C1 segment of cervical spinal cord (tissue), 14 donors: Measurements from ENCODE around the gene SLC38A8.

Experiments used
- DNase-seq, 14 donors: peaks; one replicate each; lab custom pipeline; 2025; lab: John Stamatoyannopoulos, UW

SLC38A8 gene

DNA sequence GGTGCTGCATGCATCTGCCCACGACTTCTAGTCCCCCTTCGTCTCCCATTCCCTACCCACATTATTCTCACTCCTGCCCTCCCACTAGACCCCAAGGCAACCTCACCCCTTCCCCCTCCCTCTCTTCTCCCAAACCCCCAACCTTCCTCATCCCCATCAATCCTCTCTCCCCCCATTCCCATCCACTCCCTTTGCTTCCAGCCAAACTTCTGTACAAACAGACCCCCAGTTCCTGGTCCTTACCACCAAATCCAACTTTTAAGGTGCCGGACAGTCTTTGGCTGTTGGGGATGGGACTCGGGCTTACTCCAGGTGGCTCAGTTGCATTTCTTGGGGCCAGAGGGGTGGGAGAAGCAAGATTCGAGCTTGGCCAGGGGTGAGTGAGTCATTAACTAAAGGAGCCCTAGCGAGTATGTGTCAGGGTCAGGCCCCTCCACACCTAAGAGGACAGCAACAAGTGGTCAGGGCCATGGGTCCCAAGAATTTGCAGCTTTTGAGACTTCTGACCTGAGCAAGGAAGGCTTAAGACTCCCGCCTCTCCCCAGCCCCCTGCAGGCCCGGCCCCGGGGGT, at the start of gene SLC38A8:
TSS of gene SLC38A8 (minus strand) at position 488 of the 571 bp plus-strand sequence. CDS start 638 bp downstream, outside the sequence.
- DNase-seq = no peak

DNA sequence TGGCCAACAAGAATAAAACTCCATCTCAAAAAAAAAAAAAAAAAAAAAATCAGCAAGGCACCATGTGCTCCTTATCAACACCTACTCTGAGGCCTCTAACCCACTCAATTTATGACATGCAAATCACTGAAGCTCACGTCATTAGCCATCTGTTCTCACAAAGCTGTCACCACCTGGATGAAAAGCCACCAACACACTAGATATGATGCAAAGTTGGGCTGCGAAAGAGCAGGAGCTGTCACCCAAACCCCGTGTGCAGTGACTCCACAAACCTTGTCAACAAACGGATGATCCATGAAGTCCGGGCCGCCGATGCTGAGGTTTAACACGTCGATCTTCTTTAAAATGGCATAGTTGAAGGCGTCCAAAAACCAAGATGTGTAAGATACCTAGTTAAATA, 48.9 kb upstream of the SLC38A8 start:
- peak in 1 of 14 donors; percentile 79 for DNase-seq

DNA sequence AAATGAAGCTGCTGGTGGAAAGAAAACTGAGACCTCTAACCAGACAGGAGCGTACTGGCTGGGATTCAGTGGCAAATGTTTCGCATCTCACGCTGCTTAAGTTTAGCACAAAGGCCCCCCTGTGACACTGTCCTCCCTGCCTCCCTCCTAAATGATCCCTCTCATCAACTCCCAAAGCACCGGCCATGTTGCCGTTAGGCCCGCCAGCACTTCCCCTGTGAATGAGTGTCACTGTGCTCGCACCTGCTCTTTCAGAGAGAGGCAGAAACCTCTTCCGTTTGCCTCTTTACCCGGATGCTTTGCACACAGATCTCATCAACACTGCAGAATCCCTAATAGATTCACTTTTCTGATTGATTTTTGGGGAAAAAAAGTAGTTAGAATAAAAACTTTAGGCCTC, 47.6 kb upstream of the SLC38A8 start:
- peak in 3 of 14 donors; percentile 5 to 21 (median 8) for DNase-seq

DNA sequence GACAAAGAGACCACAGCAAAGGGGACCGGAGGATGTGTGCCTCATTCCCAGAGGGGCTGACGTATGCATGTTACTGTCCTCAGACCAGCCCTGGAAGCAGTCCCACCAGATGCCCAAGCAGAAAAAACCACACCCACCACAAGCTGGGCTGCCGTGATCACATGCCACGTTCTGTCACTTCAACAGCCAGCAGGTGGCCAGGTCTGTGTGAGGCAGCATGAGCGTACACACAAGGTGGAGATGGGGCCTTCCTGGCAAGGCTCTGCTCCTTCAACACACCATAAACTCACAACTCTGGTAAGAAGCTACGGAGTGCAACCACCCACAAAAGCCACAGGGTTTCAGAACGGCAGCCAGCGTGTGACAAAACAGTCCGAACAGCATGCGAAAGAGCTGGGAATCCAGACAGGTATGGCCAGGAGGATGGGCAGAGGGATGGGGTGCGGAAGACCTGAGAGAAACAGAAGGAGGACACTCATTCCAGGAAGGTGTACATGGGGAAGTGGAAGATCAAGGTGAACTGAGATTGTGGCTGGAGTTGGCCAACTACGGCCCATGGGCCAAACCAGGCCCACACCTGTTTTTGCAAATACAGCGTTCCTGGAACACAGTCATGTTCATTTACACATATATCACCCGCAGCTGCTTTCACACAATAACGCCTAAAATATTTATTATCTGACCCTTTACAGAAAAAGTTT, 46.2 kb upstream of the SLC38A8 start:
- DNase-seq = peak in 1 of 14 donors; percentile 41

DNA sequence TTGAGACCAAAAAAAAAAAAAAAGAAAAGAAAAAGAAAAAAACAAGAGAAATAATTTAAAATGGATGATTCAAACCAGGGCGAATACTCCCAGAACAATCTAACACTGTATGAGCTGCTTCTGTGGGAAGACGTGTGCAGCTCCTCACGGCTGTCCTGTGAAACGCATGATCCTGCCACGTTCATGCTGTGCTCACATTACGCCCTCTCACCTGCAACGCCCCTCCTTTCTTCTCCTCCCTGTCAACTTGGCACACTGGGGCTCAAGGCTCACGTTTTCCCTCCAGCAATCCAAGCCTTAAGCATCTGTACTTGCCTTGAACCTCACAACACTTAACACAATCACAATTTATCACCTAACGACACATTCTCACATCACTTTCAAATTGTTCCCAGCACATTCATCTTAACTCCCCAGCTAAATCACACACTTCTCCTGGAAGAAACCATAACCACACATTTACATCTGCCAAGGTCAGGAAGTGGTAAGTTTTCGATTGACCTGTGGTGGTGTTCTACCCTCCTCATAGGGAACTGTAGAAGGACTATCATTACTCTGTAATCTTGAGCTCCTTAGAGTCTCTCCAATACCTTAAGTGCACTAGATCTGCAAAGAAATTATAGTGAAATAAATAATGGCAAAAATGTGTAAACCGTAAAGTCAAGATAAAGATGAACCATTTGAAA, 45.0 kb upstream of the SLC38A8 start:
- peak in 1 of 14 donors; percentile 15 for DNase-seq

DNA sequence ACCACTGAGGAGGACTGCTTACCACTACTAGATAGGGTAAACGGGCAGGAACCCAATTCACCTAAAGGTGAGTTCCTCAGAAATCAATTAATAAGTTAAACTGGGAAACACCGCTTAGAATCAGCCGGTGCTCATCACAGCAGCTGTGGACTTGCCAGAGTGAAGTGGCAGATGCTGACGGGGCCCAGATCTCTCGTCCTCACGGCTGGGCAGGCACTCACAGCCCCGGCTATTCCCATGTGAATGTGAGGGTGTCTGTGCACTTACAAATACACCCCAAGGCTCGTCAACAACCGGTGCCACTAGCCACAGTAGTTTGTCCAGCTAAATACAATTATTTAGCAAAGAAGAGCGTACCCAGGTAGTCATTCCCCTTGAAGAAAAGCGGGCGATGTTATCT, 44.4 kb upstream of the SLC38A8 start:
- DNase-seq = no peak

DNA sequence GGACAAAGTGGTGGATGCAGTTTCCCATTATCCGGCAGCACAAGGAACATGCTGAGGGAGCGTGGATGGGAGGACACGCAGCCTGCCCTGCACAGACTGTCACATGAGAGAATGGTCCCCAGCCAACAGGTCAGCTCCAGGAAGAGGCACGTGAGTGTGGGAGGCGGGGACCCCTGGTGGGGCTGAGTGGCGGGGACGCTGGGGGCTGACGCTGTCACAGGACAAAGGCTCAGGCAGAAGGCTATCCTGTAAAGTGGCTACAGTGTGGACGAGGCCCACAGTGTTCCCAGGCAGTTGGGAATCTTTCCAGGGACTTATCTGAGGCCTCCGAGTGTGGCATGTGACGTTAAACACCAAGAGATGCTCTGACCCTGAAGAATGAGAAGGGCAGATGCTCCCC, 43.7 kb upstream of the SLC38A8 start:
- DNase-seq = no peak

DNA sequence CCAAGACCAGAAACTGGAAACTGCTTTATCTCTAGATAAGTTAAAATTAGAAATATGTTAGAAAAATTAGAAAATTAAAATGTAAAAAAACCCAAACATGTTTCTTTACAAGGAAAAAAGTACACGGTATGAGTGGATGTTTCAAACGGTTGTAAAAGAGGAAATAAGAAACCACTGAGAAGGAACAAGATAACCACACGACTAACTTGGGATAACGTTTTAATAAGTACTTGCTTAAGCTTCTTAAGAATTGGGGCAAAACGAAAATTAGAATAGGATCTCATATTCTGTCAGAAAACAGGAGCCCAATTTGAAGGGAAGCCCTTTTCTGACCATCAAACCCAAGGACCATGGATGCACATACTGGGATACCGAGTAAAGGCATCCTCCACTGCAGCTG, 43.2 kb upstream of the SLC38A8 start:
- DNase-seq = no peak

DNA sequence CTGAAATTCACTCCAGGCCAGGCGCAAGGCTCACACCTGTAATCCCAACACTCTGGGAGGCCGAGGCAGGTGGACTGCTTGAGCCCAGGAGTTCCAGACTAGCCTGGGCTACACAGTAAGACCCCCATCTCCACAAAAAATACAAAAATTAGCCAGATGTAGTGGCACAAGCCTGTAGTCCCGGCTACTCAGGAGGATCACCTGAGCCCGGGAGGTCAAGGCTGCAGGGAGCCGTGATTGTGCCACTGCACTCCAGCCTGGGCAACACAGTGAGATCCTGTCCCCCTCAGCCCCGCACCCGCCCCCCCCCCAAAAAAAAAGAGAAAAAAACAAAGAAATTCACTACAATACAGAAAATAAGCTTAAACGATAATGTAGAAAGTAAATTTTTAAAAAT, 42.7 kb upstream of the SLC38A8 start:
- DNase-seq = no peak

DNA sequence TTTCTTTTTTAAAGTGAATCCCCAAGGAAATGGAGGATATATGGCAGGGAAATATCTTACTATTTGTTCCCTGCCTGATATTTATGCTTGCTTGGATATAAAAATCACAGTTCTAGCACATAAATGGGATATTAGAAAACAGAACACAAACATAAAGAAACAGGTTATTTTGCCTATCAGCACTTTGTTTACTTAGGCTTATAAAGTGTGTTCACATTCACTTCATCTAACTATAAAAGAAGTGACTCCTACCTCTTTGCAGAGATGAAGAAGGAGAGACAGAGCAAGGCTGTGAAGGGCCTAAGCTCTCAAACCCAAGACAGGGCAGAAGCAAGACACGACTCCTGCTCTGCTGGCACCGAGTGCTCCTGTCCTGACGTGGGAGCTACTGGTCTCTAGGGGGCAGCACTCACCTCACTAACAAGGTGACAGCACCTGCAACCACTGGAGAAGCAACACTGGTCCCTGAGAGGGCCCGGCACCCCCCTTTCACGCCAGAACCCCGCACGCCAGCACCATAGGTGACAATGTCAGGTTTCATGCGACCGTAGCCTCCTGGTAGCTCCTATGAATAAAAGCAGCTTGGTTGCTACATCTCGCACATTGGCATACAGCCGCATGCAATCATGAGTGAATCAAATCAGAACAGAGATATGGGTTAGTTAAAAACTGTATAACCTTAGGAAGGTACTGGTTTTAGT, 42.1 kb upstream of the SLC38A8 start:
- DNase-seq = peak in 4 of 14 donors; percentile 5 to 20 (median 8)

DNA sequence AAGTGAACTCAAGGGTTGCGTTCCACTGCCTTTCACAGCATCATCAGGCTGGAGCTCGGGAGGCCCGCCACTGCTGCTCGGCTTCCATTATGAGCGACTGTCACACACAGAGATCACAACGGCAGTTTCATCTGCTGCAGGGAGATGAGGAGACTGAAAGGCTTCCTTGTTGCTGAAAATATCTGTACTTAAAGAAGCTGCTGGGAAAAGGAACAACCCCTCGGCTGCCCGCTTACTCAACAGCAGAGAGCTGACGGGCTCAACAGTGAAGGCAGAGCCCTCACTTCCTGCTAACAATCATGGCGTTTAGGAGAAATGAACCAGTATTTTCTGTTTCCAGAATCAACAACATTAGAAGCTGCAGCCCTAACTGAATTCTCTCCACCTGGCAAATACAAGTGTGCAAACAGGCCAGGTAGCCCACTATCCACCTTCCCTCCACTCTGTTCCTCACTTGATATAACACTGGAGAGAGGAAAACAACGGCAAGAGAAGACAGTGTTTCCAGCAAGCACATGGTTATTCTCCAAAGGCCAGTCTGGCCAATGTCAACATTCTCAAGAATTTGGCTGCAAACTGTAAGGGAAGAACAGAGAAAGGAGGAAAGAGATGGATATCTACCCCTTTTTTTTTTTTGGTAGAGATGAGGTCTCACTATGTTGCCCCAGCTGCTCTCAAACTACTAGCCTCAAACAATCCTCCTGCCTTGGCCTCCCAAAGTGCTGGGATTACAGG, 40.4 kb upstream of the SLC38A8 start:
- DNase-seq = peak in 3 of 14 donors; percentile 21 to 26 (median 26)

DNA sequence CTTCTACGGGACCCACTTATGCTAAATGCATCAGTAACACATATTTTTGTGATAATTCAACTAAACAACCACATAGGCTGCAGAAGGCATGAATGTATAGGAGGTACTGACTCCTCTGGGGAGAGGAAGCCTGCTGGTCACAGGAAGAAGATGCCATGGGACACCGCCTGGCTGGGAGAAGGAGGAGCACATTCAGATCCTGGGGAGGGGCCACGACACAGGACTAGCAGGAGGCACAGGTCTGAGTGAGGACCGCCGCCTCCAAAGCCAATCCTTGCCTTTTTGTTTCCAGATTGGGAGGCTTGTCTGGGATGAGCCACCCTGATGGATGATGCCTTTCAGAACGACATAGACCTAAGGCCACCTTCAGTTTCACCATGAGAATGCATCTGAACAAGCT, 39.5 kb upstream of the SLC38A8 start:
- DNase-seq = no peak

DNA sequence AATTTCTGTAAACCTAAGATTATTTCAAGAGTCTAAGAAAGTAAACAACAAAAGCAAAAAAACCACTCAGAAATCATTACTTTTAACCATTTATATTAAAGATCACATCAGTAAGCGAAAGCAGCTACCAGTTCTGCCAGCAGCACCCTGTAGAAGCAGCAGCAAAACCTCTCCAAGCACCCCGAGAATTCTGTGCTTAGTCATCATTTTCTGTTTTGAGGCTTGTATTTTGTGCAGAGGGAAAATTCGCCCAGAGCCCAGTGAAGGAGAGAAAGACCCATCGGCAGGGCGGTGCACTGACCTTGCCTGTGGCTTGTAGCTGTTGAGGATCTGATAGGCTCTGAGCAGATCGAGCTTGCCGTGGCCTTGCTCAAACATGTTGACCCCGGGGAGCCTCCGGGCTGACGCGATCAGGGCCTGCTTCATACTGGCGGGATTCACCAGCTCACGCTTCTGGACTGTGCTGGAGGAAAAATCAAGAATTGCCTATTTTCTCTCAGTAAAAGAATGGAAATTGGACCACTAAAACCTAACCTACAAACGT, 38.9 kb upstream of the SLC38A8 start:
- no peak for DNase-seq

DNA sequence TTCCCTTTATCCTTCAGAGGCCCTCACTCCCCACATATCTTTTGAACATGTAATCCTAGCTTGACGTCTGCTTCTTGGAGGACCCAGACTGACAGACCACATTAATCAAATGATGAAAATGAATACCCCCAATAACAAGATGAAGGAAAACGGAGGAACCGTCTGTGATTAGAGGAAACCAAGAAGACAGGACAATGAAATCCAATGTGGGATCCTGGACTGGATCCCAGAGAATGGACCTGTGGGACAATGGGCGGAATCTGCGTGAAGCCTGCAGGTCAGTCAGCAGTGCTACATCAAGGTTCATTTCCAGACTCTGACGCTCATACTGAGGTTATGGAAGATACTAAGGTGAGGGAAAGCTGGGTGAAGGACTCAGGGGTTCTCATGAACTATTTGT, 38.2 kb upstream of the SLC38A8 start:
- no peak for DNase-seq

DNA sequence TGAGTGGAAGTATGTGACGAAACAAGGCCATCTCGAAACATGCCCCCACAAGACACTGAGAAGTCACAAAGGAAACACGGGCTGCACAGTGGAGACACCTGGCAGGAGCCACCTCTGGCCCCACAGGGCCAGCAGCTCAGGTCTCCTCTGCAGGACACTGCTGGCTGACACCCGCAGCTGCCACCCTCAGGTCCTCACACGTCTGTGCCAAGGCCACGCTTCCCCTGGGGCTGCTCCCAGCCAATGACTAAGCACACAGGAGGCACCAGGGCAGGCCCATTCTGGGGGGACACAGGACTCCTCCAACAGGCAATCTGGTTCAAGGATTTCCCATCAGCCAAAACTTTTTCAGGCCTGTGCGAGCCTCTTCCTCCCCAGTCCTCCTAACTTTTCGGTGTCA, 37.8 kb upstream of the SLC38A8 start:
- no peak for DNase-seq

DNA sequence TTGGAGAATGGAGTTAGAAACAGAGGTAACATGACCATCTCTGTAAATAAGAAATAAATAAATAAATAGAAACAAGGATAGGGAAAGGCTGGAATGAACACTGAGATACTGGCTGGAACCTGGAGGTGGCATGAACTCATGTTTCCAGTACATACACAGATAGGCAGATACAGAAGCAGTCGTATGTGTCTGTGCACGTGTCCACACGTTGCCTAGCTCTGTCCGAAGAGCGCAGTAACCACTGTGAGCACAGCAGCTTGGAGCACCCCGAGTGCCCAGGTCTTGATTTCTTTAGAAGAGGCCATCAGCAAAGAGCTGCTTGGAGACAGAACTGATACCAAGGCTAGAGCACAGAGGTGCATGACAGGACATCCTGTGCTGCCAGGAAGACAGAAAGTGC, 37.1 kb upstream of the SLC38A8 start:
- no peak for DNase-seq

DNA sequence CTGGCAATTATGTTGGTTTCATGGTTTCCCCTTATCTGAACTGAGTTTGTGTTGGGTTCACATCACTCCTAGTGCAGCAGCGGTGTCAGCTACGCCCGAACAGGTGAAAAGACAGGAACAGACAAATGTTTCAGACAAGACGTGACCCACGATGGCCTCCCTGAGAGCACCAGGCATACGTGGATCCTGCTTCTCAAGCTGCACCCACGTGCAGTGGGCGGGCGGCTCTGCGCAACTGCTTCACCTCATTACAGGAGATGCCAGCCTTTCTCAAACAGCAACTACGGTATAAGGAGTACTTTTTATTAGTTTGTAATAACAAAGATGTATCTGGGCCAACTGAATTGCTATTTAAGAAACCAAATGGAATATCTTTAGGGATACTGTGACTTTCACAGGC, 32.8 kb upstream of the SLC38A8 start:
- no peak for DNase-seq

DNA sequence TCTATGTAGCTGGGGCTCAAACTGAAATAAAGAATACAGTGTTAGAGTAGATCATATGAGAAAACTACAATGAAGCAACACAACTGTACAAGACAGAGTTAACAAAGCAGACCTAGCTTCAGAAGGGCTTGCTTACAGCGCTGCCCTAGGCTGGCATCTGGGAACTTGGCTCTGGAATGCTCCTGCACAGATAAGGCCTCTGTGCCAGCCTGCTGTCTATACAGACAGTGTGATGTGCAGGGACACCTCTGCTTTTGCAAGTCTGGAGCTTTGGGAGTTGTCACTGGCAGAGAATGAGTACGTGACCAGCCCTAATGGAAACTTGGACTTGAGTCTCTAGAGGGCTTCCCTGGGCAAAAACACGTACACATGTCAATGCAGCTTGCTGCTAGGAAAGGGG, 32.1 kb upstream of the SLC38A8 start:
- no peak for DNase-seq

DNA sequence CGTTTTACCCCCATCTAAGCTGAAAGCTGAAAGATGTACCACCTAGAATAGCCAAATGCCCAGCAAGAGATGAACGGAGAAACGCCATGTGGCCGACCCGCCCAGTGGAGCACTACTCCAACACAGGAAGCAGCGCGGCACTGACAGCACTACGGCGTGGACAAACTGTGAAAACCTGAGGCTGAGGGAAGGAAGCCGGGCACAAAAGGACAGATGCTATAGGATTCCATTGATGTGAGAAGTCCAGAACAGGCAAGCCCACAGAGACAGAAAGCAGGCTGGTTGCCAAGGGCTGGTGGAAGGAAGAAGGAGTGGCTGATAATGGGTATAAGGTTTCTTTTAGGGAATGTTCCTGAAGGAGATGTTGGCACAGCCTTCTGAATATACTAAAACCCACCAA, 29.4 kb upstream of the SLC38A8 start:
- no peak for DNase-seq

DNA sequence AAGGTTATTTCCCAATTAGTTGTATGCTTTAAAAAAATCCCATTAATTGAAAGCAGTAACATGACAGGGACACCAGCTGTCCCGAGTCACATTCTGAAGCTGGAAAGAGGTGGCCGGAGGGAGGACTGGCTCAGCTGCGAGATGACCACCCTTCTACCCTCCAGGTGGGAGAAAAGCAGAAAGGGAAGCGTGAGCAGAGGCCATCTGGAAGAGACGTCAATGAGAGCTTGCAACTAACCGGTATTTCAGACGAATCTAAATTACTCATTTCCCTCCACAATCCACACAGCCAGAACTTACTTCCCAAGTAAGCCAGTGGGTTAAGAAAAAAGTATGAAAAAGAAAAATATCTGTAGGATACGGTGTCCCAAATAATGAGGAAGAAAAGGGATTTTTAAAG, 28.5 kb upstream of the SLC38A8 start:
- no peak for DNase-seq

DNA sequence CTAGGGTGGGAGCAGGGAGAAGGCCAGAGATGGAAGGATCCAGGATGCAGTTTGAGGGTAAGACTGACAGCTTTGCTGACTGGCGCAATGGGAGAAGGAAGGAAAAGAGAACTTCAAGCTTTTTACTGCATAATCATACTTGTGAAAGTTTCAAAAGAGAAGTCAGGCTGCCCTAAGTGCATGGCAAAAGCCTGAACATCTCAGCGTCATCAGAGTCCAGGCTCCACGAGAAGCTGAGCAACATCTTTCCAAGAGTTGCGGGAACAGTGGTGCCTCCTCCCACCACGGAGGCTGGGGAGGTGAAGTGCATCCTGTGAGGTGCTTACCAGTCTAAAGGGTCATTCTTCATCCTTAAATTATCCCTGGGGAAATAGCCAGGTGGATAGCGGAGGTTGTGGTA, 26.9 kb upstream of the SLC38A8 start:
- DNase-seq = peak in 3 of 14 donors; percentile 11 to 32 (median 27)
